D341Med (cell line): ENCODE results near the gene DGKI.

Source experiments
- DNase-seq: peaks from one replicate; pipeline ENCODE4 v3.0.0; 2012; ENCODE audit warnings: low spot score

DGKI gene

DNA sequence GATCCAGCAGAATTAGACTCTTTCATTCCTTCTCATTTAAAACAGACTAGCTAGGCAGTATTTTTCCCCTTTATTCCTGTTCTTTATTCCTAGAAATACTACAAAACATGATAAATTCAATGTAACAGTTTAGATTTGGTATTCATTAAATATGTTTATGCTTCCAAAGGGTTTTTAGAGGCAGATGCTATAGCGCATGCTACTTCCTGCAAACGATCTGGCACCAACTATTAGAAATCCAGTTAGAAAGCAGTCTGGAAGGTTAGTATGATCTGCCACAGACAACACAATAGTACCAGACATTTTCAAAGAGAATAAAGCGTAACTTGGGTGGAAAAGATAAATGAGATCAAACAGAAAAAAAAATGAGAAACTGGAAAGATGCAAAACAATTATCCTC lies 439.7 kb downstream of the DGKI start:
- DNase-seq: no peak

GRCh38 chr7:137404660-137405317 lies 442.0 kb downstream of the DGKI start:
- no peak for DNase-seq

- no peak for DNase-seq
These were observed 443.4 kb downstream of the DGKI start for GRCh38 chr7:137403353-137403695.

DNA sequence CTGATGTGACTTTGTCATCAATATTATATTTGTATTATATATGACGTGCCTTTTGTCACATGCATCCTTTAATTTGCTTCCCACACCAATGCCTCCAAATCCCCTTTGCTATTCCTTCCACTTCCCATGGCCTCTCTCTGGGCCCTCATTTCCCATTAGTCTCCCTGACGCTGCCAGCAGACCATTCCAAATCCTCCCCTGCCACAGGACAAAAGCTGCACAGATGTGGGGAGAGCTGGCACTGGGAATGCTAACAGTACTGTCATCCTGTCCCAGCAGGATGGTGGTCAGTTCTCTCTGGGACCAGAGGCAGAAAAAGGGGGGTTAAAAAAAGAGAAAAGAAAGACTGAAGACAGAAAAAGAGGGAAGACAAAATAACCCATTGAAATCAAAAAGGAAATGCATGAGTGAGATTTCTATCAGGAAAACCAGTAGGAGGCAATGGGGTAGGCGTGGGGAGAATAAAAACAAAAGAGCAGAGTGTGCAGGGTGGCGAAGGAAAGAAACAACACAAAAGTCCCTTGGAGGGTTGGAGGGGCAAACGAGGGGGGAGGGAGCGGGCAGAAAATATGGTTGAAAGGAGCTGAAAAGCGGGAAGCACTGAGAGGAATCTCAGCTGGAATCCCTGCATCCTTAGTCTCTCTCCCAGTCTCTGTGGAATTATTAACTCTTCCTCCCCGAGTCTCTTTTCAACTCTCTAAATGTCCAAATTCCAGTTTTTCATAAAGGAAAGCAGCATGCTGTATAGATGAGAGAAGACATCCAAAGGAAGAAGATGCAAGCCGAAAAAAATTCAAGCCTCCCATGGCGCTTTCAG lies 444.0 kb downstream of the DGKI start:
- no peak for DNase-seq

GRCh38 chr7:137399827-137400823 lies 446.6 kb downstream of the DGKI start:
- no peak for DNase-seq

- no peak for DNase-seq
These were observed 450.7 kb downstream of the DGKI start for GRCh38 chr7:137396051-137396450.

DNA sequence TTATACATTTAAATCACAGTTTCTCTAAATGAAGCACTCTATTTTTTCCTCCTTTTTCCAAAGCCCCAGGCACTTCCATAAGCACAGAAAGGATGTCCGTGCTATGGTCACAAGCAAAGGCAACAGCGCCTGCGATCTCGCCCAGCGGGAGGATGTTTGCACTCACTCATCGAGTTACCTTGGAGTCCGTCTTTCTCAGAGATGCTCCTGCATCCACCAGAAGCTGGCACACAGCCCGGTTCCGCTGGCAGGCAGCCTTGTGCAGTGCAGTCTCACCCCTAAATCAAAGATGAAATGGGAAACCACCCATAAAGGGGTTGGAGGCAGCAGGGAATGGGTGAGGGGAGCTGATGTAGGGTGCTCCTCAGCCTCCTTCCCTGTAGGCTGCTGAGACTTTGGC lies 451.4 kb downstream of the DGKI start:
- DNase-seq: no peak

DNA sequence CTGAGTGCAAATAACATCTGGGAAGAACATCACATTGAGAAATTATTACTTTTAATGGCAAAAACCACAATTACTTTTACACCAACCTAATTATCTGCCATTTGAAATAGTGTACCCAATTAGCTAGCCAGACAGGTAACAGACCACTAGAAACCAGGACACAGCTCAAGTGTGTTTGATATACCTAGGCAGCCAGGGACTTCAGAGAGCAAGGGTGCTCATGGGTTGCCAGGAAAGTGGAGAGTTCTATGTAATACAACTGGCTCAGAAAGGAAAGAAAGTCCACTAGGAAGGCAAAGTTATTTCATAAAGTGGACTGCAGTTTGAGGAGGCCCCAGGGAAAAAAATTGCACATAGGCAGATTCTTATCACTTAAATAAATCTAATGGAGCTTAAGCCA lies 453.2 kb downstream of the DGKI start:
- no peak for DNase-seq

DNA sequence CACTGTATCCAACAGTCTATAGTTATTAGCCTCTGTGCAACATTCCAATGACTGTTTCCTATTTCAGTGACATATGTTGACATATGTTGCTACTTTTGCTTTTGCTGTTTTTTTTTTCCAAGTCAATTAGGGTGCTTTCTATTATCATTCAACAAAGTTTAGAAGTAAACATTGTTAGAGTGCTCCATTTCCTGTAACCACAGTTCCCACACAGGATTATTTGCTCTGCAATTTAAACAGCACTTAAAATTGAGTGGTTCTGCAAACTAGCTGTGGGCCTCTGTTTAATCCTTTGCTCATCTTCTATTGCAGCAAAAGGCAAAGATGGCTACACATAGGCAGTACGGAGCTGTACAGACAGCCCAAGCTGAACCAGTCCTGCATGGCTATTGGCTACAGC lies 456.7 kb downstream of the DGKI start:
- no peak for DNase-seq

DNA sequence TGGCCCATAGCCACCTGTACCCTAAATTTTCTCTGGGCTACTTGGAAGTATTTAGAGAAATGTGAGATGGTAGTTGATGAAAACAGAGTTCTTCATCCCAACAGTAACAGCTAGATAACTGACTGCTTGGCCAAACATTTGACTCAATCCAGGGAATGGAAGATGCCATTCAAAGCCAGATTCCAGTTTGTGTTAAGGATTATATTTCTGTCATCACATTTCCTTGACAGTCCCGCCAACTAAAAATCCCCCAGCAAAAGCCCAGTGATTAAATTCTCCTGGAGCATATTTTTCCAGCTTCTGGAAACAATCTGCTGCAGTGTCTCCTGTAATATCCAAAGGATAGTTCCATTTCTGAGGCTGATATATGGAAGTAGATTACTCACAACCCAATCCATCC lies 457.9 kb downstream of the DGKI start:
- DNase-seq: no peak

- no peak for DNase-seq
These were observed 459.8 kb downstream of the DGKI start for GRCh38 chr7:137386966-137387365.

GRCh38 chr7:137381045-137381444 lies 465.7 kb downstream of the DGKI start:
- peak; percentile 31 for DNase-seq

- no peak for DNase-seq
These were observed 473.3 kb downstream of the DGKI start for GRCh38 chr7:137373507-137373906.

DNA sequence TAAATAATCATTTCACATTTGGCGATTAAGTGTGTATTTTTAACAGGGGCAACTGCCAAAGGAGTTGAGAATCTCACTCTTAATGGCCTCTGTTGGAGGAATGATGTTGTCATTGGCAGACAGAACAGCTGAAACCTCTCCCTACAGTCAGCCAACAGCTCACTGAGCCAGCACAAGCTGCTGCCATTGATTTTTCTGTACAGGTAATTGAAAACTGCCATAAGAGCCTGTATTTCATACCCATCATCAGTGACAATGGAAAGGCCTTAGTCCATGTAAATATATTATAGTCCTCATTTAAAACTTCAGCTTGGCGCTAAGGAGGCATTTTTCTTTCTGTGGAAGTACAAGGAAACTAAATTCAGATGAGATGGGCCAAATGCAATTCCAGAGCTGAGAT lies 475.2 kb downstream of the DGKI start:
- DNase-seq: no peak

DNA sequence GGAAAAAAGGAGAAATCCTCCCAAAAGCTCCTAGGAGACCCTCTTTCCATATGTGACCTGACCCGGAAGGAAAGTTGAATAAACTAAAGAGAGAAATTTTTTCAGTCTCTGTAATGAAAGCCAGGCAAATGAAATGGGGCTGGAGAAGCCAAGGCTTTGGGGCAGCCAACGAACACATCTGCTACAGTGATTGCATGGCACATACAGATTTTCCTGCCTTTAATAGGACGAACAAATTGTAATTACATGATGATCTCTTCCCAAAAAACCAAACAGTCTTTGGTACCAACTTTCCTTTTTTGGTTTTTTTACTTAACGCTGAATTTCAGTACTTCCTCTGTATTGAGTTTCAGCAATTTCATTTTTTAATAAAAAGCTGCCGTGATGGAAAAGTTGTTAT lies 479.8 kb downstream of the DGKI start:
- DNase-seq: no peak

DNA sequence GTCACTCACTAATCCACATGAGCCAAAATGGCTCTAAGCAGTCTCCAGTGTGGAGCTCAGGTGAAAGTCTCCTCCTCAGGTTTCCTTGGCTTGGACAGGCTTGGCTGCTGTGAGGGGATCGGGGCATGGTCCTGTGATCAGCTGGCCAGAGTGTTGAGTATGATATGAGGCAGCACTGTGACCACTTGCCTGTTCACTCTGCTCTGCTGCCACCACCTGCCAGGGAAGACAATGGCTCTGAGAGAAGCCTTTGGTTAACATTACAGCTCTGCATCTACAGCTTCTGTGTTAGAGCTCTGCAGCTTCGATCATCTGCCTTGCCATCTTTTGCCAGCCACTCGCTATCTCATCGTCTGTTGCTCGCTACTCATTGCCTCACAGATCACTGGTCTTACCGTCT lies 483.1 kb downstream of the DGKI start:
- no peak for DNase-seq

GRCh38 chr7:137360087-137360679 lies 486.6 kb downstream of the DGKI start:
- no peak for DNase-seq

GRCh38 chr7:137354961-137355360 lies 491.8 kb downstream of the DGKI start:
- no peak for DNase-seq

- DNase-seq: no peak
These were observed 492.4 kb downstream of the DGKI start for GRCh38 chr7:137354396-137354795.

- DNase-seq: no peak
These were observed 494.8 kb downstream of the DGKI start for GRCh38 chr7:137351941-137352340.

DNA sequence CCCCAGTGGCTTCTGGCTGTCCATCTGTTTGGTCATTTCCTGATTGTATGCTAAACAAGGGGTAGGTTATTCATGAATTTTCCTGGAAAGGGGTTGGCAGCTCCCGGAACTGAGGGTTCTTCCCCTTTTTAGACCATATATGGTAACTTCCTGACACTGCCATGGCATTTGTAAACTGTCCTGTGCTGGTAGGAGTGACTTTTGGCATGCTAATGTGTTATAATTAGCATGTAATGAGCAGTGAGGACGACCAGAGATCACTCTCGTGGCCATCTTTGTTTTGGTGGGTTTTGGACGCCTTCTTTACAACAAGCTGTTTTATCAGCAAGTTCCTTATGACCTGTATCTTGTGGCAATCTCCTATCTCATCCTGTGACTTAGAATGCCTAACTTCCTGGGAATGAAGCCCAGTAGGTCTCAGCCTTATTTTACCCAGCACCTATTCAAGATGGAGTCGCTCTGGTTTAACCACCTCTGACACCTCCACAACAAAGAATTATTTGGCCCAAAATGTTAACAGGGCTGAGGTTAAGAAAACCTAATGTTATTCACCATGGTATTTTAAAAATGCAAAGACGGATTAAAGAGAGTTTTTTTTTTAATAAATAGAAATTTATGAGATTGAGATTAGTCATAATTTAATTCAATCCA lies 500.9 kb downstream of the DGKI start:
- DNase-seq: no peak
